Retinal pigment epithelial cell (primary cell): ENCODE data around the gene ANKS3.

Experiments
- DNase-seq: peaks from one replicate; pipeline ENCODE4 v3.0.0-alpha.2; 2010; ENCODE audit warnings: low read depth
- H3K4me3 ChIP-seq: 2 replicates; pipeline ENCODE4 v1.5.1; 2011; ENCODE audit warnings: mild to moderate bottlenecking, low read length, control low read depth, moderate library complexity
- TF ChIP-seq, protein P1 (sequence below): conservative IDR thresholded peaks from 2 replicates; pipeline ENCODE4 v1.5.1; 2011; ENCODE audit warnings: low read depth, low read length, control low read depth, inconsistent platforms

The ANKS3 gene

DNA sequence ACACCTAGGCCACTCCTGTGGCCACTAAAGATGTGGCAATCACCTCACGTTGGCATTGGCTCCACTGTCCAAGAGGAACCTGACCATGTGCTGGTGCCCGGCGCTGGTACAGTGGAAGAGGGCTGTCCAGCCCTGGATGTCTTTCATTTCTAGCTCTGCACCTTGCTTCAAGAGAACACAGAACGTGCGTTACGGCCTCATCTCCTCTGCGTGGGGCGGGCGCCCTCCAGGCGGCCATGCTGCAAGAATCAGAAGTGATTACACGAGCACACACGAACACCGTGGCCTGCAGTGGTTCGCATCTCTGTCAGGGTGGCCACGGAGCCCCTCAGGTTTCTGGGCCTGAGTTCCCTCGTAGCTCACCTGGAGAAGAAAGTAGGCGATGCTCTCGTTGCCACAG, 7.5 kb downstream of the ANKS3 start:
- DNase-seq = no peak
- H3K4me3 ChIP-seq = no peak overlapping the region
- TF ChIP-seq, protein P1, sequence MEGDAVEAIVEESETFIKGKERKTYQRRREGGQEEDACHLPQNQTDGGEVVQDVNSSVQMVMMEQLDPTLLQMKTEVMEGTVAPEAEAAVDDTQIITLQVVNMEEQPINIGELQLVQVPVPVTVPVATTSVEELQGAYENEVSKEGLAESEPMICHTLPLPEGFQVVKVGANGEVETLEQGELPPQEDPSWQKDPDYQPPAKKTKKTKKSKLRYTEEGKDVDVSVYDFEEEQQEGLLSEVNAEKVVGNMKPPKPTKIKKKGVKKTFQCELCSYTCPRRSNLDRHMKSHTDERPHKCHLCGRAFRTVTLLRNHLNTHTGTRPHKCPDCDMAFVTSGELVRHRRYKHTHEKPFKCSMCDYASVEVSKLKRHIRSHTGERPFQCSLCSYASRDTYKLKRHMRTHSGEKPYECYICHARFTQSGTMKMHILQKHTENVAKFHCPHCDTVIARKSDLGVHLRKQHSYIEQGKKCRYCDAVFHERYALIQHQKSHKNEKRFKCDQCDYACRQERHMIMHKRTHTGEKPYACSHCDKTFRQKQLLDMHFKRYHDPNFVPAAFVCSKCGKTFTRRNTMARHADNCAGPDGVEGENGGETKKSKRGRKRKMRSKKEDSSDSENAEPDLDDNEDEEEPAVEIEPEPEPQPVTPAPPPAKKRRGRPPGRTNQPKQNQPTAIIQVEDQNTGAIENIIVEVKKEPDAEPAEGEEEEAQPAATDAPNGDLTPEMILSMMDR = no peak

DNA sequence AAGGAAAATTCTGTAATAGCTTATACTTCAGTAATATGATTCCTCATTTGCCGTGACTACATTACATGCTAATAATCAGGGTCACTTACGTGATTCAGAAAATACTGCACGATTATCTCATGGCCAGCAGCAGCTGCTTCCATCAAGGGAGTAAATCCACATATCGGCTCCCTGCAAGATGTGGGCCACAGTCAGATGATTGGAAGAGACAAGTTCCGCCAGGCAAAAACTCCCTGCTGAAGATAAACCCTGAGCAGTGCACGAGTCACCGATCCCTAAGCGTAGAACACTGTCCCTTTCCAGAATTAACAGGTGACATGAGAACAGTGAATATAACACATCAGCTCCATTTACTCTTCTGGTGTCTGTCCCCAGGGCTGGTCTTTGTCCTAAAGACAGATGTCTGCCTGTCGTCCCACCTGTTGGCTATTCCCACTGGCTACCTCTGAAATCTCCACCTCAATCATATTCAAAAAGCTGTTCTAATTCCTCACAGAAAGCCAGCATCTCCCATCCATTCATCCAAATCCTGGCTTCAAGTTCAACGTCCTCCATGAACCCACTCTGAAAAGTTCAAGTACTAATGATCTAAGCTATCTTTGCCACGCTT, 9.3 kb downstream of the ANKS3 start:
- no peak overlapping the region for H3K4me3 ChIP-seq
- TF ChIP-seq, protein P1 = no peak
- DNase-seq = no peak

DNA sequence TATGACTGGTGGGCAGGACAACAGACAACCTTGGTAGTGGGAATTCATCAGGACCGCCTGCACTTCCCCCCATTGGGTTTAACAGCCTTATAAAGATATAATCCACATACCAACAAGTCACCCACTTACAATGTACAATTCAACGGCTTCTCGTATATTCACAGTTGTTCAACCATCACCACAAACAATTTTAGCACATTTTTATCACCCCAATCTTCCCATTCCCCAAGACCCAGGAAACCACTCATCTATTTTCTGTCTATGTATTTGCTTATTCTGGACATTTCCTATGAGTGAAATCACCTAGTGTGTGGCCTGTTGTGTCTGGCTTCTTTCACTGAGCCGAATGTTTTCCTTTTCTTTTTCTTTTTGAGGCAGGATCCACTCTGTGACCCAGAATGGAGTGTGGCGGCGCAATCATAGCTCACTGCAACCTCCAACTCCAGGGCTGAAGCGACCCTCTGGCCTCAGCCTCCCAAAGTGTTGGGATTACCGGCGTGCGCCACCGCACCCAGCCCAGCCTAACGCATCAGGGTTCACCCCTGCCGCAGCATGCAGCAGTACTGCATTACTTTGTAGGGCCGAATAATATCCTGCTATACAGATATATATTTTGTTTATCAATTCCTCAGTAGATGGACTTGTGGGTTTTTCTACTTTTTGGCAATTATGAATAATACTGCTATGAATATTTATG, 10.9 kb downstream of the ANKS3 start:
- TF ChIP-seq, protein P1 = no peak
- no peak overlapping the region for H3K4me3 ChIP-seq
- no peak for DNase-seq

DNA sequence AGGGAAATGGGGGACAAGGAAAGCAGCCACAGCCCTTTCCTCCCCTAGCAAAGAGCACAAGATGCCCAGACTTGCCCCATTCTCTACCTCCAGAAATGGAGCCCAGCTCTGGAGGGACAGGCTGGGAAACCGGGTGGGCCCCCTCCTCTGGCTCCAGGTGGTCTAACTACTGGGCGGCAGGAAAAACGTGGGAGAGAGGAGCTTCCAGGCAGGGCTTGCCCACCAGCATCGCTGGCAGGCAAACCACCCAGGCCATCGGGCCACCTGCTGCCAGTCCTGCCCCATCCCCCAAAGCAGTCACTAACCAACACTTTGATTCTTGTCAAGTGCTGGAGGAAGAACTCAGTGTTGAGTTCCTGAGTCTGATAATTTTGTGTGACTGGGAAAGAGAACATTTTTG, 15.6 kb downstream of the ANKS3 start:
- no peak overlapping the region for H3K4me3 ChIP-seq
- TF ChIP-seq, protein P1 = no peak
- no peak for DNase-seq

DNA sequence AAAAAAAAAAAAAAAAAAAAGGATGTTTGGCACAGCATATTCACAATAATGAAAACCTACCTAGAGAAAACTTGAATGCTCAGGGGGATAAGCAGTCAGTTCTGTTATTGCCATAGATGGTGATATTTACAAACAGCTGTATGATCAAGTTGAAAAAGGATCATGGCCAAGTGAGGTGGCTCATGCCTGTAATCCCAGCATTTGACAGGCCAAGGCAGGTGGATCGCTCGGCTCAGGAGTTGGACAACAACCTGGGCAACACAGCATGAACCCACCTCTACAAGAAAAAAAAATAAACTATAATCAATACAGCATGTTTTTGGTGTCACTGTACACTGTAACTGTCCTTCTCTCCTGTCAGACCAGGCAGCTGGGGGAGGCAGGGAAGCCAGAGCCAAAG, 19.1 kb downstream of the ANKS3 start:
- TF ChIP-seq, protein P1 = no peak
- H3K4me3 ChIP-seq = no peak overlapping the region
- DNase-seq = no peak

DNA sequence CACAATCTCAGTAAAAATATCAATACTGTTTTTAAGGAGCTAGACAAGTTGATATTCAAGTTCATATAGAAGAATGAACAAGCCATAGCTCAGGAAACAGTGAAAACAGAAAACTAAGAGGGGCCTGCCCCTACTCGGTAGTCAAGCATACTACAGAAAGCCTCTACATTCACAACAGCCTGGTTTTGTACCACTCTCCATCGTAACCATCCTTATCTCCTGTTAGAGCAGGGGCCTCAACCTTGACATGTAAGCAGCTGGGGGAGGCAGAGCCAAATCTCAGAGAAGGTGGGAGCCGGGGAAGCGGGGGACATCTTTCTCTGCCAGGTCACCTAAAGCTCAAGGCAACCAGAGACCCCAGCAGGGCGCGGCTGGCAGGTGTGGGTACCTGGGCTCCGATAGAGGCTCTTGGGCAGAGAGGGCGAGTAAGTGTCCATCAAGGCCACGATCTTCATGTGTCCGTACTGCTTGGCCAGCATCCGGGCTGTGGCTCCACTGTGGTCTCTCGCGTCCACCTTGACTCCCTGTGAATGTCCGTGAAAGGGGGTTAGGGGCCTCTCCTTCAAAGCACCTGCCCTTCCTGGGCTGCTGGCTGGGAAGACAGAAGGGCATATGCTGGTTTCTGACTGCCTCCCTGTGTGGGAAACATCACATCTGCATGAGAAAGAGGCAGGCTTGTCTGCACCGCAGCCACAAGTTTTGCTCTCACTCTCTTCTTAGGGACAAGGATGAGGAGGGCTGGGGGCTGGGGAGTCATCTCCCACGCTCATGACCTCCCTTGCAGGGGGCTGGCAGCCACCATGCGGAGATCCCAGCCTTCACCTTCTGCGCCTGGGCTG, 20.2 kb downstream of the ANKS3 start:
- no peak for DNase-seq
- H3K4me3 ChIP-seq = no peak overlapping the region
- TF ChIP-seq, protein P1 = no peak

DNA sequence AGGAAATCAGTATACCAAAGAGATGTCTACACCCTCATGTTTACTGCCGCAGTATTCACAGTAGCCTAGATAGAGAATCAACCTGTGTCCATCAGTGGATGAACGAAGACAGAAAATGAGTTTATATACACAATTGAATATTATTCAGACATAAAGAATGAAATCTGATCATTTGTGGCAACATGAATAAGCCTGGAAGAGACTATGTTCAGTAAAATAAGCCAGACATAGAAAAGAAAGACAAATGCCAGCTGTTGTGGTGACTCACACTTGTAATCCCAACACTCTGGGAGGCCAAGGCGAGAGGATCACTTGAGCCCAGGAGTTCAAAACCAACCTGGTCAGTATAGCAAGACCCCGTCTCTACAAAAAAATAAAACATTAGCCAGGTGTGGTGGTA, 24.6 kb downstream of the ANKS3 start:
- TF ChIP-seq, protein P1 = no peak

More for the DNA sequence above, 24.6 kb downstream of the ANKS3 start:
- no peak for DNase-seq
- no peak overlapping the region for H3K4me3 ChIP-seq
